ENCODE measurements around the gene GPR42.

GPR42 gene, protein sequence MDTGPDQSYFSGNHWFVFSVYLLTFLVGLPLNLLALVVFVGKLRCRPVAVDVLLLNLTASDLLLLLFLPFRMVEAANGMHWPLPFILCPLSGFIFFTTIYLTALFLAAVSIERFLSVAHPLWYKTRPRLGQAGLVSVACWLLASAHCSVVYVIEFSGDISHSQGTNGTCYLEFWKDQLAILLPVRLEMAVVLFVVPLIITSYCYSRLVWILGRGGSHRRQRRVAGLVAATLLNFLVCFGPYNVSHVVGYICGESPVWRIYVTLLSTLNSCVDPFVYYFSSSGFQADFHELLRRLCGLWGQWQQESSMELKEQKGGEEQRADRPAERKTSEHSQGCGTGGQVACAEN

DNA sequence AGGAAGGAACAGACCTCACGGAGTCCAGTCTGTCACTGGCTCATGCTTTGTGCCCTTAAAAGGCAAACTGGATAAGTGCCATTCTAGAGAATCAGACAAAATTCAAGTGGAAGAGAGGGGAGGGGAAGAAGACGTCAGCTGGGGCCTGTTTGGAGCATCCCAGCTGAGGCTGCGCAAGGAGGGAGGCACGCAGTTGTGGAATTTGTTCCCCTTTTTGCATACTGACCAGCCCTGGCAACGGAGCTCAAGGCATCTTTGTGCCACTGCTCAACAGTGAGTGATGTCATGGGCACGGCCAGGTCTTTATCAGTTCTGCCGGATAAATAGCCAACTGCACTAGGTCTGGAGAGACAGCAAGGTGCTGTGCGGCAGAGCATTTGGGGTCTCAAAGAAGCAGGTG, at the start of gene GPR42:
GPR42 (plus strand) TSS at position 347 of the 400 bp plus-strand sequence. CDS start 292 bp downstream, outside the sequence.
- H3K36me3 Mint-ChIP-seq: no peaks in the 10 kb centered on the region
- H3K27ac Mint-ChIP-seq: no peak within 1 kb of the TSS
- DNase-seq: no peak
- no peak within 1 kb of the TSS for H3K4me3 Mint-ChIP-seq
- no peaks in the 10 kb centered on the region for H3K9me3 Mint-ChIP-seq
- H3K27me3 Mint-ChIP-seq: peaks cover 48% of the 10 kb centered on the region
- no peaks in the 10 kb centered on the region for H3K4me1 Mint-ChIP-seq
- CTCF ChIA-PET: no interaction called here

GRCh38 chr19:35321291-35321690, 49.6 kb upstream of the GPR42 start:
- no peak for DNase-seq
- Mint-ChIP-seq H3K36me3 (no peaks in the 10 kb centered on the region), H3K4me1 (peaks cover 11% of the 10 kb centered on the region), H3K4me3 (no peak overlapping the region), H3K9me3 (no peaks in the 10 kb centered on the region), H3K27ac (no peak overlapping the region), H3K27me3 (peaks cover 23% of the 10 kb centered on the region)
- CTCF ChIA-PET: interaction anchor here (0.6 kb wide), 1 partner anchor 15 kb away, joined by 3 read pairs; no protein-coding TSS in a partner anchor

GRCh38 chr19:35322014-35322413, 48.9 kb upstream of the GPR42 start:
- H3K4me3 Mint-ChIP-seq: no peak overlapping the region
- no peaks in the 10 kb centered on the region for H3K36me3 Mint-ChIP-seq
- CTCF ChIA-PET: no interaction called here
- no peak for DNase-seq
- H3K4me1 Mint-ChIP-seq: peaks cover 11% of the 10 kb centered on the region
- H3K27ac Mint-ChIP-seq: no peak overlapping the region
- H3K9me3 Mint-ChIP-seq: no peaks in the 10 kb centered on the region
- H3K27me3 Mint-ChIP-seq: peaks cover 29% of the 10 kb centered on the region

DNA sequence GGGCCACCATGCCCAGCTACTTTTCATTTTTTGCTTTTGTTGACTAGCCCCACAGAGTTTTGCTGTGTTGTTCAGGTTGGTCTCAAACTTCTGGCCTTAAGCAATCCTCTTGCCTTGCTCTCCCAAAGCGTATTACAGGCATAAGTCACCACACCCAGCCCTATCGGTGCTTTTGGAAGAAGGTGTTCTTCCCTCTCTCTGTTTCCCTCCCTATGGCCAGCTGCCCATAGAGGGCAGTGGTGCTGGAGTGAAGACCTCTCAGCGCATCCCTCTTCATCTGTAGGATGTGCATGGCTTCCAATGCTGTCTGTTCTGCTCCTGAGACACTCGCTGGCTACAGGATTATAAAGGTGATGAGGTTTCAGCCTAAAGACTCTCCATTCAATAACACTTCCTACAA, 43.2 kb upstream of the GPR42 start:
- Mint-ChIP-seq H3K4me3 (no peak overlapping the region), H3K27me3 (peaks cover 31% of the 10 kb centered on the region), H3K9me3 (no peaks in the 10 kb centered on the region), H3K4me1 (peaks cover 2% of the 10 kb centered on the region), H3K27ac (no peak overlapping the region), H3K36me3 (no peaks in the 10 kb centered on the region)
- DNase-seq: no peak
- CTCF ChIA-PET: interaction anchor here (0.6 kb wide), 1 partner anchor 77 kb away, joined by 6 read pairs; no protein-coding TSS in a partner anchor

DNA sequence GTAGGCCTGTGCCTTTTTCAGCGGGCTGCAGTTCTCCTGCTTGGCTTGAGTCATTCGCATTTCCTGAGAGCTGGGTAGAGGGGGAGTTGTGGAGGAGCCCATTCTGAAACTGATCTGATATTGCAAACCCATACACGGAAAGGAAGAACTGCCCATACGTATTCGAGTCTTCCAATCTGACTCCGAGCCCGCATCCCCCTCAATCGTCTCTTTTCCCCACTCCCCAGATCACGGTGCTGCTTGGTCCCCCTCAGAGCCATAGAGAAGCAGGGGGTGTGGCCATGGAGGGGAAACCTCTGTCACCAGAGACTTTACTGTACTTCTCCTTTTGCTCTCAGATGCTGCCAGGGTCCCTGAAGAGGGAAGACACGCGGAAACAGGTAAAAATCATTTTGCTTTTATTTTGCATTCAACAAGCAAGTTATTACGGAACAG, 42.0 kb upstream of the GPR42 start, which contains the start of gene CD22:
CD22 (plus strand) TSS at position 337 of the 435 bp plus-strand sequence. CDS start 2,854 bp downstream, outside the sequence.
- Mint-ChIP-seq H3K27me3 (peaks cover 37% of the 10 kb centered on the region), H3K36me3 (no peaks in the 10 kb centered on the region), H3K4me3 (no peak within 1 kb of the TSS), H3K9me3 (no peaks in the 10 kb centered on the region), H3K4me1 (peaks cover 10% of the 10 kb centered on the region), H3K27ac (no peak within 1 kb of the TSS)
- no peak for DNase-seq
- CTCF ChIA-PET: no interaction called here

DNA sequence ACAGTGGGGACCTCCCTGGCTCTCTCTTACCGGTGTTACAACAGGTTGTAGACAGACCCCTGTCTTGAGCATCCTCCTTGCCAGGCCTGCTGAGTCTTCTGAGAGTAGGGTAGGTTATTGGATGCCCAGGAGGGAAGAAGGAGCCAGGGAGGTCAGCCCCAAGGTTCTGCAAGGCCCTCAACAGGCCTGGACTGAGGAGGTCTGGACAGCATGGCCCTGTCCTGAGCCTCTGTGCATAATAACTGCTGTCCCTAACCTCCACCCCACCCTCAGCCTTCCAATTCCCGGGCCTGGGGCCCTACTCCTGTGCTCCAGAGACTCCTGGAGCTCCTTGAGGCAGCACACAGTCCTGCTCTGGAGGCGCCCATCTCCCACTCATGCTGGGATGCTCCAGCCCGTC, 41.5 kb upstream of the GPR42 start:
- CTCF ChIA-PET: no interaction called here
- H3K4me3 Mint-ChIP-seq: no peak overlapping the region
- peaks cover 10% of the 10 kb centered on the region for H3K4me1 Mint-ChIP-seq
- no peak overlapping the region for H3K27ac Mint-ChIP-seq
- DNase-seq: no peak
- peaks cover 37% of the 10 kb centered on the region for H3K27me3 Mint-ChIP-seq
- H3K36me3 Mint-ChIP-seq: no peaks in the 10 kb centered on the region
- H3K9me3 Mint-ChIP-seq: no peaks in the 10 kb centered on the region

- CTCF ChIA-PET: no interaction called here
- H3K27me3 Mint-ChIP-seq: peaks cover 37% of the 10 kb centered on the region
- H3K36me3 Mint-ChIP-seq: no peaks in the 10 kb centered on the region
- no peak overlapping the region for H3K27ac Mint-ChIP-seq
- H3K4me3 Mint-ChIP-seq: no peak overlapping the region
- no peaks in the 10 kb centered on the region for H3K9me3 Mint-ChIP-seq
- peaks cover 10% of the 10 kb centered on the region for H3K4me1 Mint-ChIP-seq
- DNase-seq: no peak
These were observed 40.4 kb upstream of the GPR42 start for GRCh38 chr19:35330475-35330874.

DNA sequence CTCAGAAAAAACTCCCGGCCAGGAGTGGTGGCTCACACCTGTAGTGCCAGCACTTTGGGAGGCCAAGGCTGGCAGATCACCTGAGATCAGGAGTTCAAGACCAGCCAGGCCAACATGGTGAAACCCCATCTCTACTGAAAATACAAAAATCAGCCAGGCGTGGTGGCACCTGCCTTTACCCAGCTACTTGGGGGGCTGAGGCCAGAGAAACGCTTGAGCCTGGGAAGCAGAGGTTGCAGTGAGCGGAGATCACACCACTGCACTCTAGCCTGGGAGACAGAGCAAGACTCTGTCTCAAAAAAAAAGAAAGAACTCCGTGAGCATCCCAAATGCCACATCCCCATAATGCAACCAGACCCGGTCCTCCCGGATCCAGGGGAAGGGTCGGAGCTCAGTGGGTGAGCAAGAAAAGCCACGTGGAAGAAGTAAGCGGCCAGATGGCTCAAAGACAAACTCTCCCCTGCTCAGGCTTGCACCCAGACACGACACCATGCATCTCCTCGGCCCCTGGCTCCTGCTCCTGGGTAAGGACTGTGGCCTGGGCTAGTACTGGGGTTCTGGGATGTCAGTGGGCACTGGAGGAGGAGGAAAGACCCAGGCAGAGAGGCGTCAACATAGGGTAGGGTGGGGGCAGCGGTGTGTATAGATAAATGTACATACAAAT, 39.2 kb upstream of the GPR42 start:
- no peaks in the 10 kb centered on the region for H3K9me3 Mint-ChIP-seq
- H3K4me1 Mint-ChIP-seq: peaks cover 10% of the 10 kb centered on the region
- no peak for DNase-seq
- CTCF ChIA-PET: no interaction called here
- H3K27me3 Mint-ChIP-seq: peaks cover 39% of the 10 kb centered on the region
- no peak overlapping the region for H3K4me3 Mint-ChIP-seq
- H3K27ac Mint-ChIP-seq: no peak overlapping the region
- no peaks in the 10 kb centered on the region for H3K36me3 Mint-ChIP-seq

DNA sequence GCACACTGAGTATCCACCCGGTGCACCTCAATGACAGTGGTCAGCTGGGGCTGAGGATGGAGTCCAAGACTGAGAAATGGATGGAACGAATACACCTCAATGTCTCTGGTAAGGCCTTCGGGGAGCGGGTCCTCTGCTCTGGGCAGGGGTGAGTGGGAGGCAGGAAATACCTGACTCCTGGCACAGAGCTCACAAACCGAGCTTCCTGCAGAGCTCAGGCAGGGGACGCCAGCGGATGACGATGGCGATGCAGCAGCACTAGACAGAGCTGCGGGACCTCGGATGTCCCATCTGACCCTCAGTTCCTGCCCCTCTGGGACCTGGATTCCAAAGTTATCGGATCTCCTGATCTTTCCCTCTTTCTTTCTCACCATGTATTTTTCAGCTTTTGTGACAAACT, 38.1 kb upstream of the GPR42 start:
- Mint-ChIP-seq H3K4me1 (peaks cover 10% of the 10 kb centered on the region), H3K27me3 (peaks cover 39% of the 10 kb centered on the region), H3K9me3 (no peaks in the 10 kb centered on the region), H3K27ac (no peak overlapping the region), H3K36me3 (no peaks in the 10 kb centered on the region), H3K4me3 (no peak overlapping the region)
- peak; percentile 50 for DNase-seq
- CTCF ChIA-PET: interaction anchor here (0.5 to 2.2 kb wide), 5 partner anchors 10 to 192 kb away, joined by 3 to 9 read pairs (median 5); no protein-coding TSS in a partner anchor

- no peaks in the 10 kb centered on the region for H3K36me3 Mint-ChIP-seq
- CTCF ChIA-PET: interaction anchor here (2.2 kb wide), 1 partner anchor 19 kb away, joined by 9 read pairs; no protein-coding TSS in a partner anchor
- H3K4me3 Mint-ChIP-seq: no peak overlapping the region
- H3K4me1 Mint-ChIP-seq: peaks cover 10% of the 10 kb centered on the region
- no peaks in the 10 kb centered on the region for H3K9me3 Mint-ChIP-seq
- H3K27me3 Mint-ChIP-seq: peaks cover 42% of the 10 kb centered on the region
- no peak overlapping the region for H3K27ac Mint-ChIP-seq
- no peak for DNase-seq
These were observed 36.6 kb upstream of the GPR42 start for GRCh38 chr19:35334144-35334753.

DNA sequence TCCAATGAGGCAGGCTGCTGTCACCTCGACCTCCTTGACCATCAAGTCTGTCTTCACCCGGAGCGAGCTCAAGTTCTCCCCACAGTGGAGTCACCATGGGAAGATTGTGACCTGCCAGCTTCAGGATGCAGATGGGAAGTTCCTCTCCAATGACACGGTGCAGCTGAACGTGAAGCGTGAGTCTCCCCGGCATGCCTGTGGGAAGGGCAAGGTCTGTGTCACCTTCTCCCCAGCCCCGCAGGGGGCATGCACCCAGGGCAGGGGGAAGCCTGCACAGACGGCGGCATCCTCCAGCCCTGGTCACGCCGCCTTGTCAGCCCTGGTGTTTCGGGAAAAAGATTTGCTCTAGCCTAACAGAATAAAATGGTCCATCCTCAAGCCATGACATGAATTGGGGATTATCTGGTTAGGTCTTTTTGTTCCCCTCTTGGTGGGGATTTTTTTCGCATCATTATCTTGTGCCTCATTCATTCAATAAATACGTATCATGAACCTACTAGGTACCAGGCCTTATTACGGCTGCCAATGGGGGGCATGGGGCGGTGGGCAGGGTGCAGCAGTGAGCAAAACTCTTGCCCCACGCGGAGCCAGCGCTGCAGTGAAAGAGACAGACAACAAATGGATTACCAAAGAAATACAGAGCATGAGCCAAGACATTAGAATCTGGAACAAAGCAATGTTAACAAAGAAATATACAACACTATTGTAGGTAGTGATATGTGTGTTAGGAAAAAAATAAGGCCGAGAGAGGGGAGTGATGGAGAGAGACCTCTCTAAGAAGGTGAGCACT, 34.5 kb upstream of the GPR42 start:
- no peak overlapping the region for H3K27ac Mint-ChIP-seq
- CTCF ChIA-PET: no interaction called here
- peaks cover 10% of the 10 kb centered on the region for H3K4me1 Mint-ChIP-seq
- H3K27me3 Mint-ChIP-seq: peaks cover 47% of the 10 kb centered on the region
- H3K36me3 Mint-ChIP-seq: no peaks in the 10 kb centered on the region
- no peak for DNase-seq
- H3K9me3 Mint-ChIP-seq: no peaks in the 10 kb centered on the region
- H3K4me3 Mint-ChIP-seq: no peak overlapping the region

- no peak overlapping the region for H3K4me3 Mint-ChIP-seq
- H3K36me3 Mint-ChIP-seq: no peaks in the 10 kb centered on the region
- peaks cover 10% of the 10 kb centered on the region for H3K4me1 Mint-ChIP-seq
- CTCF ChIA-PET: no interaction called here
- H3K9me3 Mint-ChIP-seq: no peaks in the 10 kb centered on the region
- no peak overlapping the region for H3K27ac Mint-ChIP-seq
- DNase-seq: no peak
- H3K27me3 Mint-ChIP-seq: peaks cover 51% of the 10 kb centered on the region
These were observed 33.5 kb upstream of the GPR42 start for GRCh38 chr19:35337097-35337983.

DNA sequence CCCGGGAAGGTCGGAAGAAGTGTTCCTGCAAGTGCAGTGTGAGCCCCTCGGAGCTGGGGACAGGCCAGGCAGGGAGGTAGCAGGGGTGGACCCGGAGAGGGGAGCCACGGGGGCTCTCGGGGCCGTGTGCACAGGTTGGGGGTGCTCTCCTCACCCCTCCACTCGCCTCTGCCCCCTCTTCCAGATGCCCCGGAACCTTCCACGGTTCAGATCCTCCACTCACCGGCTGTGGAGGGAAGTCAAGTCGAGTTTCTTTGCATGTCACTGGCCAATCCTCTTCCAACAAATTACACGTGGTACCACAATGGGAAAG, 32.9 kb upstream of the GPR42 start:
- no peaks in the 10 kb centered on the region for H3K36me3 Mint-ChIP-seq
- no peaks in the 10 kb centered on the region for H3K9me3 Mint-ChIP-seq
- CTCF ChIA-PET: no interaction called here
- no peak overlapping the region for H3K4me3 Mint-ChIP-seq
- H3K4me1 Mint-ChIP-seq: peaks cover 5% of the 10 kb centered on the region
- peaks cover 53% of the 10 kb centered on the region for H3K27me3 Mint-ChIP-seq
- no peak for DNase-seq
- H3K27ac Mint-ChIP-seq: no peak overlapping the region
